Keratinocyte (primary cell): ENCODE data around the gene TMEM187.

Experiments used
- EZH2 ChIP-seq: IDR thresholded peaks from one replicate; pipeline ENCODE4 v1.6.1; 2012; ENCODE audit warnings: inconsistent platforms, mild to moderate bottlenecking, low read length, moderate library complexity
- TF ChIP-seq, protein P1 (sequence below), 3 experiments: IDR thresholded peaks in 1 of 3; conservative IDR thresholded peaks in 1 of 3; optimal IDR thresholded peaks in 1 of 3; 2 replicates in 2 of 3; 3 replicates in 1 of 3; pipeline versions ENCODE3 to v1.5.1; 2011; ENCODE audit warnings: low read length in 3 of 3, mild to moderate bottlenecking in 3 of 3, moderate library complexity in 2 of 3, control low read depth in 1 of 3, inconsistent platforms in 1 of 3; ENCODE audit not compliant: insufficient read depth in 2 of 3; ENCODE audit errors: extremely low read depth in 1 of 3

DNA sequence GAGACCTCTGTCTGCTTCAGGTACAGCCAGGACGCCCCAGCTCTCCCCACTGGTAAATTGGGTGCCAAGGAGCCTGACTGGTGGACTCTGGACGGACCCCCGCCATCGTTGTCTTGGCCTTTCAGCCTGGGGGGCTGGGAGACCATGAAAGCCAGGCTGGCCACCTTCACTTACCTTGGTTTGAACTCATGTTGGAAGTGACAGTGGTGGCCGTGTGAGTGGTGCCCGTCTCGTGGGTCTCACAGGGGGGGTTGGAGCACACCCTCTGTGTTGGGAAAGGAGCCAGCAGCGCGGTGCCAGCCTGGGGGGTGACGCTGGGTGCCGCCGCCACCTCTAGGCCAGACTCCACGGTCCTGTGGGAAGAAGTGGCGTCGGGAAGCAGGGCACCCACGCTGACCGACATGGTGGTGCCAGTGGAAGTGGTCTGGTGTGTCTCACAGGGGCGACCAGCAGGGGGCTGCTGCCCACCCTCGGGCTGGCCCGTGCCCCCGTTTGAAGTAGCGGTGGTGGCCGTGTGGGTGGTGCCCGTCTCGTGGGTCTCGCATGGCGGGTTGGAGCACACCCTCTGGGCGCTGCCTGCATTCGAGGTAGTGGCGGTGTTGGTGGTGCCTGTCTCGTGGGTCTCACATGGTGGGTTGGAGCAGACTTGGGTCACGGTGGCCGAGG is 18.5 kb upstream of the TMEM187 start:
- TF ChIP-seq, protein P1, sequence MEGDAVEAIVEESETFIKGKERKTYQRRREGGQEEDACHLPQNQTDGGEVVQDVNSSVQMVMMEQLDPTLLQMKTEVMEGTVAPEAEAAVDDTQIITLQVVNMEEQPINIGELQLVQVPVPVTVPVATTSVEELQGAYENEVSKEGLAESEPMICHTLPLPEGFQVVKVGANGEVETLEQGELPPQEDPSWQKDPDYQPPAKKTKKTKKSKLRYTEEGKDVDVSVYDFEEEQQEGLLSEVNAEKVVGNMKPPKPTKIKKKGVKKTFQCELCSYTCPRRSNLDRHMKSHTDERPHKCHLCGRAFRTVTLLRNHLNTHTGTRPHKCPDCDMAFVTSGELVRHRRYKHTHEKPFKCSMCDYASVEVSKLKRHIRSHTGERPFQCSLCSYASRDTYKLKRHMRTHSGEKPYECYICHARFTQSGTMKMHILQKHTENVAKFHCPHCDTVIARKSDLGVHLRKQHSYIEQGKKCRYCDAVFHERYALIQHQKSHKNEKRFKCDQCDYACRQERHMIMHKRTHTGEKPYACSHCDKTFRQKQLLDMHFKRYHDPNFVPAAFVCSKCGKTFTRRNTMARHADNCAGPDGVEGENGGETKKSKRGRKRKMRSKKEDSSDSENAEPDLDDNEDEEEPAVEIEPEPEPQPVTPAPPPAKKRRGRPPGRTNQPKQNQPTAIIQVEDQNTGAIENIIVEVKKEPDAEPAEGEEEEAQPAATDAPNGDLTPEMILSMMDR (optimal IDR thresholded peaks at IDR 0.05 in 1 of 3, IDR thresholded peaks at IDR 0.05 in 1 of 3, conservative IDR thresholded peaks at IDR 0.05 in 1 of 3; ENCODE audit: extremely low read depth in 1 of 3, insufficient read depth in 2 of 3, low read length in 3 of 3): no peak
- no peak for TF ChIP-seq EZH2
